Central memory CD4-positive, alpha-beta T cell (primary cell): ENCODE measurements around the gene INPP4B.
A peak's percentile ranks its signal among the peaks of the same experiment; 100 is the strongest.

Source experiments
- DNase-seq: peaks from one replicate; pipeline ENCODE4 v3.0.0; 2022

INPP4B gene

GRCh38 chr4:142194905-142195304, 651.2 kb downstream of the INPP4B start:
- DNase-seq, result no peak

GRCh38 chr4:142191901-142192300, 654.2 kb downstream of the INPP4B start:
- DNase-seq, result no peak

GRCh38 chr4:142181021-142181420, 665.1 kb downstream of the INPP4B start:
- no peak for DNase-seq

GRCh38 chr4:142169216-142169615, 676.9 kb downstream of the INPP4B start:
- DNase-seq, result no peak

GRCh38 chr4:142168181-142168580, 677.9 kb downstream of the INPP4B start:
- no peak for DNase-seq

GRCh38 chr4:142164767-142165500, 681.2 kb downstream of the INPP4B start:
- DNase-seq, result no peak

GRCh38 chr4:142161086-142161485, 685.0 kb downstream of the INPP4B start:
- DNase-seq, result no peak

- no peak for DNase-seq
Observed at GRCh38 chr4:142160509-142160908, 685.6 kb downstream of the INPP4B start.

- DNase-seq, result no peak
Observed at GRCh38 chr4:142158980-142159379, 687.1 kb downstream of the INPP4B start.

- DNase-seq, result no peak
Observed at GRCh38 chr4:142156256-142156655, 689.8 kb downstream of the INPP4B start.

GRCh38 chr4:142155347-142155746, 690.8 kb downstream of the INPP4B start:
- no peak for DNase-seq

- DNase-seq, result no peak
Observed at GRCh38 chr4:142150483-142150882, 695.6 kb downstream of the INPP4B start.

- DNase-seq, result no peak
Observed at GRCh38 chr4:142144813-142145212, 701.3 kb downstream of the INPP4B start.

GRCh38 chr4:142142366-142143054, 703.6 kb downstream of the INPP4B start:
- no peak for DNase-seq

- no peak for DNase-seq
Observed at GRCh38 chr4:142141224-142141623, 704.9 kb downstream of the INPP4B start.

- no peak for DNase-seq
Observed at GRCh38 chr4:142130666-142131065, 715.4 kb downstream of the INPP4B start.

GRCh38 chr4:142129931-142130330, 716.2 kb downstream of the INPP4B start:
- DNase-seq, result no peak

- DNase-seq, result no peak
Observed at GRCh38 chr4:142129473-142129872, 716.6 kb downstream of the INPP4B start.

- DNase-seq, result no peak
Observed at GRCh38 chr4:142128529-142128928, 717.6 kb downstream of the INPP4B start.

GRCh38 chr4:142126890-142127497, 719.1 kb downstream of the INPP4B start:
- DNase-seq, result peak; percentile 47

GRCh38 chr4:142124874-142125273, 721.2 kb downstream of the INPP4B start:
- DNase-seq, result no peak

- no peak for DNase-seq
Observed at GRCh38 chr4:142121448-142122350, 724.4 kb downstream of the INPP4B start.

- DNase-seq, result no peak
Observed at GRCh38 chr4:142120921-142121320, 725.2 kb downstream of the INPP4B start.
